AG04450 (cell line): ENCODE data around the gene GLCCI1. TPM values are rescaled to one million over a fixed set of nuclear protein-coding genes. Genes with fewer than 3 reads are reported as not detected.

Experiments
- CTCF ChIA-PET: fragments of 300-600, 350-600 bp; formaldehyde crosslinking; extraction: SDS; loops from one replicate; lab custom pipeline; 2022; ENCODE audit warnings: antibody characterized with exemption, inconsistent platforms; lab: Charles Lee
- POLR2A ChIA-PET: fragments of 350-600 bp; formaldehyde crosslinking; extraction: SDS; loops from one replicate; lab custom pipeline; 2021; ENCODE audit warnings: antibody characterized with exemption, inconsistent platforms; lab: Yijun Ruan, JAX
- DNase-seq: peaks from one replicate; pipeline ENCODE4 v3.0.0-alpha.2; 2011; ENCODE audit warnings: low read depth, low spot score
- H3K27ac ChIP-seq: one replicate; pipeline ENCODE4 v1.5.1; 2012; ENCODE audit warnings: low read depth, low read length, control low read depth
- H3K27me3 ChIP-seq: one replicate; pipeline ENCODE4 v1.6.0; 2012; ENCODE audit warnings: low read length; ENCODE audit not compliant: control insufficient read depth, insufficient read depth
- H3K4me3 ChIP-seq: 2 replicates; pipeline ENCODE4 v1.5.1; 2011; ENCODE audit warnings: mild to moderate bottlenecking, low read depth, low read length, control low read depth
- H3K9me3 ChIP-seq: 2 replicates; pipeline ENCODE4 v1.5.1; 2012; ENCODE audit warnings: low read length; ENCODE audit not compliant: control insufficient read depth, insufficient read depth
- CTCF ChIP-seq: IDR thresholded peaks from 2 replicates; pipeline ENCODE4 v1.5.1; 2011; ENCODE audit warnings: low read depth, low read length, control low read depth, inconsistent platforms
- polyA plus RNA-seq: library from polyadenylated mRNA; depleted of rRNA; stranded (reverse); fragments of >200 nt; gene quantifications from 2 replicates; pipeline ENCODE4 v1.2.3, GENCODE V29; 2011

GLCCI1 gene
- polyA plus RNA-seq, 1 experiment = 13.5 TPM

- no peak overlapping the region for H3K4me3 ChIP-seq
- H3K27me3 ChIP-seq = no peaks in the 10 kb centered on the region
- no peak overlapping the region for H3K27ac ChIP-seq
- TF ChIP-seq CTCF = no peak
- no peak for DNase-seq
- CTCF ChIA-PET = no interaction called here
- H3K9me3 ChIP-seq = 0 out of 2 replicates have a peak, but pooled peaks cover 2% of the 10 kb centered on the region
- POLR2A ChIA-PET = no interaction called here
These were observed 22.1 kb upstream of the GLCCI1 start for GRCh38 chr7:7946486-7946885.

GRCh38 chr7:7948232-7948631, 20.4 kb upstream of the GLCCI1 start:
- ChIA-PET CTCF (no interaction called here), POLR2A (no interaction called here)
- no peak for TF ChIP-seq CTCF

GRCh38 chr7:7953806-7954205, 14.8 kb upstream of the GLCCI1 start:
- TF ChIP-seq CTCF = no peak
- POLR2A ChIA-PET = no interaction called here
- no peak overlapping the region for H3K27ac ChIP-seq
- CTCF ChIA-PET = interaction anchor here (1.2 kb wide), 1 partner anchor 272 kb away, joined by 4 read pairs; no protein-coding TSS in a partner anchor
- no peak overlapping the region for H3K4me3 ChIP-seq
- H3K9me3 ChIP-seq = 0 out of 2 replicates have a peak, but pooled peaks cover 2% of the 10 kb centered on the region
- H3K27me3 ChIP-seq = no peaks in the 10 kb centered on the region
- no peak for DNase-seq

More at GRCh38 chr7:7948232-7948631, 20.4 kb upstream of the GLCCI1 start:
- Histone ChIP-seq H3K9me3 (0 out of 2 replicates have a peak, but pooled peaks cover 2% of the 10 kb centered on the region), H3K27ac (no peak overlapping the region), H3K27me3 (no peaks in the 10 kb centered on the region), H3K4me3 (no peak overlapping the region)
- no peak for DNase-seq

- no peak for TF ChIP-seq CTCF
- peak overlapping the region; percentile 57 for H3K27ac ChIP-seq
- CTCF ChIA-PET = interaction anchor here (3.1 kb wide), 1 partner anchor 275 kb away, joined by 8 read pairs; no protein-coding TSS in a partner anchor
- no peak overlapping the region for H3K4me3 ChIP-seq
- no peak for DNase-seq
- POLR2A ChIA-PET = no interaction called here
- no peaks in the 10 kb centered on the region for H3K27me3 ChIP-seq
- no peaks in the 10 kb centered on the region for H3K9me3 ChIP-seq
These were observed 12.0 kb upstream of the GLCCI1 start for GRCh38 chr7:7956531-7957128.

- Histone ChIP-seq H3K9me3 (no peaks in the 10 kb centered on the region), H3K27me3 (no peaks in the 10 kb centered on the region), H3K4me3 (no peak overlapping the region), H3K27ac (no peak overlapping the region)
- ChIA-PET CTCF (interaction anchor here (1.4 kb wide), 1 partner anchor 276 kb away, joined by 3 read pairs; no protein-coding TSS in a partner anchor), POLR2A (no interaction called here)
- no peak for DNase-seq
- no peak for TF ChIP-seq CTCF
These were observed 11.1 kb upstream of the GLCCI1 start for GRCh38 chr7:7957513-7957912.
